Bronchial smooth muscle cell (primary cell): ENCODE measurements around the gene RNF6. TPM values are rescaled to one million over a fixed set of nuclear protein-coding genes. Genes with fewer than 3 reads are reported as not detected.

ENCODE experiments used
- total RNA-seq: library from RNA; depleted of rRNA; stranded (reverse); fragments of >200 nt; gene quantifications from 2 replicates; pipeline ENCODE4 v1.2.1, GENCODE V29; 2014

The RNF6 gene
- 33.2 and 36.9 TPM in 2 replicates for total RNA-seq

DNA sequence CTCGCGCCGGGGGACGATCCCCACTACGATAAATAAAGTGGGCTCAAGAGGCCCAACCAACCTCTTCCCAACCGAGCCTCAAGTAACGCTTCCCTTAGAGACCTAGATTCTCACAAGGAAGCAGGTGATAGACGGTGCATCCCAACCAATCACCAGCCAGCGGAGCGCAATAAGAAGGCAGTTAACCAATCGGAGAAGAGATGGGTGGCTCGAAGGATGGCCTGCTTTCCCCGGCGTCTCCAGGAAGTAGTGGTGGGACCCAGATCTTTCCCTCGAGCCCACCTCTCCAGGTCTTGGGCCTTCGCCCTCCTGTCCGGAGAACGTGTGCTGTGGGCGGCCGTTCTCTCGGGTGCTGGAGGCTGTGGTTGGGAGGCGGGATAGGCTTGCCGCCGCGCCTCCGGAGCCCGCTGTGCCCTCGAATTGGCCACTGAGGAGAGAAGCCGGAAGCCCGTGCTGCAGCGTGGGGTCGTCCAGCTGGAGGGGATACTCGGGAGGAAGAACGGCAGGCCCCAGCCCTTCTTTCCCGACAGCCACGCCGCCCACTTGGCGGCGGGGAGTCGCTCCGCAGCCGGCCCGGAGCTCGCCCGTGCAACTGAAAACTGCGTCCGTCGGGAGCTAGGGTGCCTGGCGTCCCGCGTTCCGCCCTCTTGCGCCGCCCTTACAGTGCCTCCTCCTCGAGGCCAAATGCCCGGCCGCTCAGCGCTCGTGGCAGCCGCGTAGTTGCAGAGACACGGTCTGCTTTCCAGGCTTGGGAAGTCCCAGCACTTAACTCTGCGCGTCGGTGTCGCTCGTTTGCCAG lies at the start of gene RNF6:
TSS of gene RNF6 (minus strand) at position 594 of the 799 bp plus-strand sequence. CDS start 2,665 bp downstream, outside the sequence.

DNA sequence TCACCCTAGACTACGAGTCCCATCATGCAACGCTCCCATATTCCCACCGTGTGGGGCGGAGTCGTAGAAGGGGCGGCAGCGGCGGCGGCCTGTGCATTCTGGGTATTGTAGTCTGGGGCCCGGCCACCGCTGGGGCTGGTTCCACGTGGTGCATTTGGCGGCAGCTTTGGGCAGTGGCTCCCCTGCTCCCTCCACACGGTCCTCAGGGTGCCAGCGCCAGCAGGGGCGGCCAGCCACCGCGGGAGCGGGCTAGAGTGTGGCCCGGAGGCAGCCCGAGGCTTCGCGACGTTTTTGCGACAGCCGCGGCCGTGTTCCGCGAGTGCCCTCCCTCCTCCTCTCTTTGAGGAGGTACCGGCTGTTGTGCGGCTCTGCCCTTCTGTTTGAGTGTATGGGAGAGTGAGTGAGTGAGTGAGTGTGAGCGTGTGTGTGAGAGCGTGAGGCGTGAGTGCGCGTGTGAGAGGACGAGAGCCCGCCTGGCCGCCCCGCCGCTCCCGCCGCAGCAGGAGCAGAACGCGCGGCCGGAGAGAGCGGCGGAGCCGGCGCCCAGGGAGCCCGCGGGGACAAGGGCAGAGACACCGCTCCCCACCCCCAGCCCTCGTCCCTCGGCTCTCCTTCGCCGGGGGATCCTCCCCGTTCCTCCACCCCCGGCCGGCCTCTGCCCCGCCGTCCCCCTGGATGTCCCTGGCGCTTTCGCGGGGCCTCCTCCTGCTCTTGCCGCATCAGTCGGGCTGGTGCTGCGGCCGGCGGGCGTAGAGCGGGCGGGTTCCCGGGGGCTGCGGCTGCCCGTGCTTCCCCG lies 31.9 kb upstream of the RNF6 start, which contains the start of gene CDK8:
TSS of gene CDK8 (plus strand) at position 343 of the 796 bp plus-strand sequence. CDS start 513 bp downstream, outside the sequence.

Other genes with a start within 250 kb of the RNF6 start
- gene SHISA2, start 170.3 kb downstream of the RNF6 start, total RNA-seq = 0.09 and 0.32 TPM in 2 replicates
- 11.2 and 16.1 TPM in 2 replicates for gene CDK8, start 31.8 kb upstream of the RNF6 start, total RNA-seq